HG03558 (cell line): Measurements from ENCODE around the gene OR51E1.

ENCODE experiments used
- ATAC-seq: cut with Tn5 transposase; IDR thresholded peaks from one replicate; pipeline ENCODE4 v1.9.1; 2021; ENCODE audit warnings: moderate number of reproducible peaks; ENCODE audit not compliant: unreplicated experiment; ENCODE audit errors: extremely low read depth

Gene OR51E1

GRCh38 chr11:4704790-4705334, 61.1 kb downstream of the OR51E1 start:
- ATAC-seq: no peak
